NCI-H146 (cell line): ENCODE measurements around the gene NKTR.
A peak's percentile ranks its signal among the peaks of the same experiment; 100 is the strongest.

Experiments
- DNase-seq: peaks from one replicate; lab custom pipeline; 2025; lab: John Stamatoyannopoulos, UW

Gene NKTR

GRCh38 chr3:42651248-42652091 lies 51.0 kb downstream of the NKTR start:
- no peak for DNase-seq

- no peak for DNase-seq
Measured at GRCh38 chr3:42652251-42652610, 51.7 kb downstream of the NKTR start.

- DNase-seq = no peak
Measured at GRCh38 chr3:42652611-42653302, 52.3 kb downstream of the NKTR start.

- DNase-seq = no peak
Measured at GRCh38 chr3:42653303-42653559, 52.7 kb downstream of the NKTR start.

GRCh38 chr3:42653560-42654330 lies 53.3 kb downstream of the NKTR start, which contains the start of gene ZBTB47:
Gene ZBTB47, plus strand, starts transcription at chr3:42653697. Its CDS starts 4,659 bp downstream, at chr3:42658356.
- DNase-seq = peak; percentile 38

GRCh38 chr3:42654331-42655201 lies 54.1 kb downstream of the NKTR start:
- DNase-seq = peak; percentile 54

- peak; percentile 2 for DNase-seq
Measured at GRCh38 chr3:42655331-42655888, 54.9 kb downstream of the NKTR start.

- no peak for DNase-seq
Measured at GRCh38 chr3:42655980-42656679, 55.6 kb downstream of the NKTR start.

GRCh38 chr3:42656680-42657610 lies 56.5 kb downstream of the NKTR start:
- no peak for DNase-seq

GRCh38 chr3:42657675-42658074 lies 57.2 kb downstream of the NKTR start:
- DNase-seq = no peak

- no peak for DNase-seq
Measured at GRCh38 chr3:42658091-42658770, 57.7 kb downstream of the NKTR start.

GRCh38 chr3:42658771-42659390 lies 58.4 kb downstream of the NKTR start:
- DNase-seq = no peak

GRCh38 chr3:42659451-42660130 lies 59.1 kb downstream of the NKTR start:
- no peak for DNase-seq

GRCh38 chr3:42660131-42660715 lies 59.7 kb downstream of the NKTR start:
- DNase-seq = no peak

GRCh38 chr3:42660898-42661297 lies 60.4 kb downstream of the NKTR start:
- peak; percentile 27 for DNase-seq

- no peak for DNase-seq
Measured at GRCh38 chr3:42661593-42662022, 61.1 kb downstream of the NKTR start.

- DNase-seq = no peak
Measured at GRCh38 chr3:42662037-42662812, 61.7 kb downstream of the NKTR start.
